Gastroesophageal sphincter (tissue), 4 donors: ENCODE measurements around the gene GALNT9. TPM values are rescaled to one million over a fixed set of nuclear protein-coding genes. Genes with fewer than 3 reads are reported as not detected.
"Not testable (repeated sequence)": the region's sequence is repeated elsewhere in the genome, so short reads cannot be mapped to it uniquely, and the experiment has no call there.

Experiments
- ATAC-seq: fragments of 150-250 bp; one replicate; pipeline ENCODE4 v1.9.1; 2016; ENCODE audit warnings: mild to moderate bottlenecking, moderate library complexity
- H3K27ac ChIP-seq, 4 donors: fragments of 200-600 bp; sonication (generic) in 3 of 4; 1 replicate in 3 of 4; 2 replicates in 1 of 4; pipeline ENCODE4 v1.5.1; 2016 to 2019
- H3K27me3 ChIP-seq: fragments of 200-600 bp; sonication (generic); one replicate; pipeline ENCODE4 v1.5.1; 2019
- H3K36me3 ChIP-seq, 2 donors: fragments of 200-600 bp; sonication (generic); one replicate each; pipeline ENCODE4 v1.5.1; 2019; ENCODE audit warnings: control low read depth in 1 of 2
- H3K4me1 ChIP-seq, 3 donors: fragments of 200-600 bp; sonication (generic); 1 replicate in 2 of 3; 2 replicates in 1 of 3; pipeline ENCODE4 v1.5.1; 2016 to 2019; ENCODE audit warnings: control low read depth in 2 of 3
- H3K4me3 ChIP-seq, 2 donors: fragments of 200-600 bp; sonication (generic); one replicate each; pipeline ENCODE4 v1.5.1; 2019; ENCODE audit warnings: mild to moderate bottlenecking in 1 of 2, moderate library complexity in 1 of 2
- H3K9me3 ChIP-seq, 3 donors: fragments of 200-600 bp; sonication (generic); one replicate each; pipeline ENCODE4 v1.5.1; 2017 to 2019; ENCODE audit warnings: control low read depth in 2 of 3
- EP300 ChIP-seq: sonication (generic); formaldehyde crosslinking; IDR thresholded peaks from one replicate; pipeline ENCODE4 v1.6.1; 2017; ENCODE audit warnings: antibody characterized with exemption, mild to moderate bottlenecking
- POLR2A ChIP-seq, 2 donors: fragments of 450-650 bp; IDR thresholded peaks; one replicate each; pipeline ENCODE4 v1.6.1; 2017; ENCODE audit warnings: antibody characterized with exemption in 2 of 2, mild to moderate bottlenecking in 2 of 2, moderate library complexity in 1 of 2
- POLR2AphosphoS5 ChIP-seq: sonication (generic); formaldehyde crosslinking; IDR thresholded peaks from one replicate; pipeline ENCODE4 v1.6.1; 2017; ENCODE audit warnings: antibody characterized with exemption
- WGBS, 2 donors: methylation state at CpG; one replicate each; pipeline ENCODE4 v1.1.5; 2018; ENCODE audit warnings: low coverage in 1 of 2; 5-methylcytosine and 5-hydroxymethylcytosine counted together
- total RNA-seq, 4 donors: library from RNA; depleted of rRNA; stranded (reverse); fragments of >200 nt; gene quantifications; one replicate each; pipeline ENCODE4 v1.1.0, GENCODE V29; 2016
- TF ChIP-seq, protein P1 (sequence below), 4 experiments: fragments of 200-600 bp in 2 of 4; fragments of 450-650 bp in 2 of 4; sonication (generic) in 1 of 4; IDR thresholded peaks; one replicate each; pipeline ENCODE4 v1.5.1; 2017 to 2019; ENCODE audit warnings: antibody characterized with exemption in 4 of 4, mild to moderate bottlenecking in 2 of 4, moderate library complexity in 2 of 4

Gene GALNT9
- total RNA-seq, 4 donors from 2014 or later: 2.0 TPM; not detected in 3

- Histone ChIP-seq H3K4me3 (no peak overlapping the region), H3K9me3 (no peaks in the 10 kb centered on the region), H3K36me3 (no peaks in the 10 kb centered on the region), H3K27me3 (peaks cover 34% of the 10 kb centered on the region), H3K4me1 (no peaks in the 10 kb centered on the region), H3K27ac (no peak overlapping the region)
- no peak for ATAC-seq
- 80% methylated on average over 1 of the region's 28 CpGs; no CpG with 5 or more reads in 1 of the 2 donors for WGBS, 2 donors
- TF ChIP-seq EP300 (no peak), POLR2AphosphoS5 (no peak), POLR2A (IDR thresholded peaks at IDR 0.05) (no peak)
- TF ChIP-seq, protein P1, sequence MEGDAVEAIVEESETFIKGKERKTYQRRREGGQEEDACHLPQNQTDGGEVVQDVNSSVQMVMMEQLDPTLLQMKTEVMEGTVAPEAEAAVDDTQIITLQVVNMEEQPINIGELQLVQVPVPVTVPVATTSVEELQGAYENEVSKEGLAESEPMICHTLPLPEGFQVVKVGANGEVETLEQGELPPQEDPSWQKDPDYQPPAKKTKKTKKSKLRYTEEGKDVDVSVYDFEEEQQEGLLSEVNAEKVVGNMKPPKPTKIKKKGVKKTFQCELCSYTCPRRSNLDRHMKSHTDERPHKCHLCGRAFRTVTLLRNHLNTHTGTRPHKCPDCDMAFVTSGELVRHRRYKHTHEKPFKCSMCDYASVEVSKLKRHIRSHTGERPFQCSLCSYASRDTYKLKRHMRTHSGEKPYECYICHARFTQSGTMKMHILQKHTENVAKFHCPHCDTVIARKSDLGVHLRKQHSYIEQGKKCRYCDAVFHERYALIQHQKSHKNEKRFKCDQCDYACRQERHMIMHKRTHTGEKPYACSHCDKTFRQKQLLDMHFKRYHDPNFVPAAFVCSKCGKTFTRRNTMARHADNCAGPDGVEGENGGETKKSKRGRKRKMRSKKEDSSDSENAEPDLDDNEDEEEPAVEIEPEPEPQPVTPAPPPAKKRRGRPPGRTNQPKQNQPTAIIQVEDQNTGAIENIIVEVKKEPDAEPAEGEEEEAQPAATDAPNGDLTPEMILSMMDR (IDR thresholded peaks at IDR 0.05): no peak
Measured at GRCh38 chr12:132245521-132246101, 83.8 kb downstream of the GALNT9 start.

DNA sequence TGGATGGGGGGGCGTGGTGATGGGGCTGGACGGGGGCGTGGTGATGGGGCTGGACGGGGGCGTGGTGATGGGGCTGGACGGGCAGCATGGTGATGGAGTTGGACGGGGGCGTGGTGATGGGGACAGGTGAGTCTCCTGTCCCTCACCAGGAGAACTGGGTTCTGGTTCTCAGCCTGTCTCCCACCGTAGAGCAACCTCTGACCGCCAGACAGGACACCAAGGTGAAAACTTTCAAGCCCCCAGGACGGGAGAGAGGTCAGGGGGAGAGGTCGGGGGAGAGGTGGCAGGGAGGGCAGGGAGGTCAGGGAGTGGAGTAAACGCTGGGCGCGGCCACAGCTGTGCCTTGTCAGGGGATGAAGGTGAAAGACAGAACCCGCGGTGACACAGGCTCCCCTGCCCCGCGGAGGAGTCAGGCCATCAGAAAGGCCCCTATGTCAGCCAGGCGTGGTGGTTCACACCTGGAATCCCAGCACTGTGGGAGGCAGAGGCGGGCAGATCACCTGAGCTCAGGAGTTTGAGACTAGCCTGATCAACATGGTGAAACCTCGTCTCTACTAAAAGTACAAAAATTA lies 84.6 kb downstream of the GALNT9 start:
- no peaks in the 10 kb centered on the region for H3K36me3 ChIP-seq
- H3K27me3 ChIP-seq: peaks cover 30% of the 10 kb centered on the region
- H3K9me3 ChIP-seq: no peaks in the 10 kb centered on the region
- TF ChIP-seq, protein P1 (IDR thresholded peaks at IDR 0.05): no peak
- no peak overlapping the region for H3K27ac ChIP-seq
- 32 to 39% methylated on average over 3 to 8 of the region's 22 CpGs for WGBS, 2 donors
- ATAC-seq: no peak
- no peak overlapping the region for H3K4me3 ChIP-seq
- no peaks in the 10 kb centered on the region for H3K4me1 ChIP-seq

- Histone ChIP-seq H3K36me3 (no peaks in the 10 kb centered on the region), H3K4me1 (no peaks in the 10 kb centered on the region), H3K4me3 (no peak overlapping the region), H3K27me3 (peaks cover 23% of the 10 kb centered on the region), H3K9me3 (no peaks in the 10 kb centered on the region), H3K27ac (no peak overlapping the region)
- no peak for ATAC-seq
- TF ChIP-seq POLR2A (IDR thresholded peaks at IDR 0.05) (no peak), EP300 (no peak), POLR2AphosphoS5 (no peak)
- TF ChIP-seq, protein P1 (IDR thresholded peaks at IDR 0.05): no peak
- 57 to 62% methylated on average over 4 to 6 of the region's 29 CpGs for WGBS, 2 donors
Measured at GRCh38 chr12:132243596-132244310, 85.6 kb downstream of the GALNT9 start.

DNA sequence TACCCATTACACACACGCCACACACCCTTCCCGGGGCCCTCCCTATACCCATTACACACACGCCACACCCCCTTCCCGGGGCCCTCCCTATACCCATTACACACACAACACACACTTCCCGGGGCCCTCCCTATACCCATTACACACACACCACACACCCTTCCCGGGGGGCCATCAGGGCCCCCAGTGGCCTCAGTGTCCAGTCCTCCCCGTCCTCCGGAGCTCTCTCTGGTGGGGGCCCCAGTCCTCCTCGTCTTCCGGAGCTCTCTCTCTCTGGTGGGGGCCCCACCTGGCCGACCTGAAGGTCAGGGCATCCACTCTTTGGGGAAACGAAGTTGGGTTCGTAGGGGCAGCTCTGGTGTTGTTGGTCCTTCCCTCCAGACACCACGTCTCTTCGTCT lies 86.2 kb downstream of the GALNT9 start:
- 48 to 65% methylated on average over 4 to 12 of the region's 15 CpGs for WGBS, 2 donors
- not testable (repeated sequence) for H3K27ac ChIP-seq, H3K9me3 ChIP-seq, H3K4me3 ChIP-seq, ATAC-seq, H3K36me3 ChIP-seq, H3K4me1 ChIP-seq
- H3K27me3 ChIP-seq: peaks cover 17% of the 10 kb centered on the region

- not testable (repeated sequence) for H3K27ac ChIP-seq, H3K4me3 ChIP-seq, H3K36me3 ChIP-seq, ATAC-seq, H3K9me3 ChIP-seq, H3K4me1 ChIP-seq
- peaks cover 14% of the 10 kb centered on the region for H3K27me3 ChIP-seq
- 59 to 65% methylated on average over 3 to 7 of the region's 7 CpGs for WGBS, 2 donors
Measured at GRCh38 chr12:132240669-132241007, 88.8 kb downstream of the GALNT9 start.
